GM12873 (cell line): ENCODE results near the gene ZFAND2B.

Experiments
- TF ChIP-seq, protein P1 (sequence below): IDR thresholded peaks from 2 replicates; pipeline ENCODE4 v1.5.1; 2012; ENCODE audit warnings: low read depth, mild to moderate bottlenecking, moderate library complexity, low read length, control low read depth; ENCODE audit not compliant: insufficient read depth; ENCODE audit errors: missing control alignments

The ZFAND2B gene

DNA sequence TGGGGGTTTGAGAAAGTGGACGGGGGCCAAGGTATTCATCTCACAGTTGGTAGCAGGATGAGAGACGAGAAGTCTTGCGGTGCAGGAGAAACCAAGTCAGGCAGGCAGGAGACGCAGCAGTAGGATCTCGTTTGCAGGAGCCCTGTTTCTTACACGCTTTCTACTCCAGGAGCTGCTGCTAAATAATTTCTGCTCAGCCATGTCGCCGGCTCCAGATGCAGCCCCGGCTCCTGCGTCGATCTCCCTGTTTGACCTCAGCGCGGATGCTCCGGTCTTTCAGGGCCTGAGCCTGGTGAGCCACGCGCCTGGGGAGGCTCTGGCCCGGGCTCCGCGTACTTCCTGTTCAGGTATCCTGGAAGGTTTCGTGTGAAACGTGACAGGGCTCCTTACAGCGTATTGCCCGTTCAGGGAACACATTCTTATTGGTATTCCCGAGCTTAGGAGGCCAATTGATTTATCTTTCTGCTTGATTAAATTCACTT, 23.5 kb downstream of the ZFAND2B start:
- TF ChIP-seq, protein P1, sequence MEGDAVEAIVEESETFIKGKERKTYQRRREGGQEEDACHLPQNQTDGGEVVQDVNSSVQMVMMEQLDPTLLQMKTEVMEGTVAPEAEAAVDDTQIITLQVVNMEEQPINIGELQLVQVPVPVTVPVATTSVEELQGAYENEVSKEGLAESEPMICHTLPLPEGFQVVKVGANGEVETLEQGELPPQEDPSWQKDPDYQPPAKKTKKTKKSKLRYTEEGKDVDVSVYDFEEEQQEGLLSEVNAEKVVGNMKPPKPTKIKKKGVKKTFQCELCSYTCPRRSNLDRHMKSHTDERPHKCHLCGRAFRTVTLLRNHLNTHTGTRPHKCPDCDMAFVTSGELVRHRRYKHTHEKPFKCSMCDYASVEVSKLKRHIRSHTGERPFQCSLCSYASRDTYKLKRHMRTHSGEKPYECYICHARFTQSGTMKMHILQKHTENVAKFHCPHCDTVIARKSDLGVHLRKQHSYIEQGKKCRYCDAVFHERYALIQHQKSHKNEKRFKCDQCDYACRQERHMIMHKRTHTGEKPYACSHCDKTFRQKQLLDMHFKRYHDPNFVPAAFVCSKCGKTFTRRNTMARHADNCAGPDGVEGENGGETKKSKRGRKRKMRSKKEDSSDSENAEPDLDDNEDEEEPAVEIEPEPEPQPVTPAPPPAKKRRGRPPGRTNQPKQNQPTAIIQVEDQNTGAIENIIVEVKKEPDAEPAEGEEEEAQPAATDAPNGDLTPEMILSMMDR: no peak

DNA sequence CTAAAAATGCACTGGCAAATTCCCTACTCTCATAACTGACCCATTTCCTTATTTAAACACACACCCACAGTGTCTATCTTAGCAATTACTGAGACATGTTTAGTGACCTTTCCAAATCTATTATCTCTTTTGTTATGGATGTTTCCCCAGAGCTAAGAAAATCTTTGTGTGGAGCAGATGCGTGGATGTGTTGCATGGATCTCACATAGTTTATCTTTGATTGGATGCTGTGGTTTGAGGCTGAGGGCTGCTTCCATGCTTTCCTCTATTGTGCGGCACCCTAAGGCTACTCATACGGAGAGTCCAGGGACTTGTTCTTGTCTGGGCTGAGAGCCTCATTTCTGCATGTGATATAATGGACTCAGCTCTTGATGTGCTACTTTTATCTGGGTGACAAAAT, 27.7 kb downstream of the ZFAND2B start:
- TF ChIP-seq, protein P1: no peak

- TF ChIP-seq, protein P1: no peak
Measured at GRCh38 chr2:219243291-219243761, 36.7 kb downstream of the ZFAND2B start.

DNA sequence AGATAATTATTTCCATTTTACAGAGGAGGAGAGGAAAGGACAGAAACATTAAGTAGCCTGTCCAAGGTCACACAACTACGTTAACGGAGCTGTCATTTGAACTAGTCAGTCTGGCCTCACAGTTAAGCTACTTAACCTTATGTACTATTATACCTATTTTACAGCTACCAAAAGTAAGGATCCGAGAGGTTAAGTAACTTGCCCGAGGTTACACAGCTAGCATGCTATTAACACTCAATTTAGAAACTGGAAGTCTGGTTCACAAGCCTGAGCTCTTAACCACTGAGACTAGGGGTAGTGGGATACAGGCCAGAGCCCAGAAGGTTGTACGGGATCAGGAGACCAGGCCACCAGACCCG, 38.2 kb downstream of the ZFAND2B start:
- TF ChIP-seq, protein P1: no peak

DNA sequence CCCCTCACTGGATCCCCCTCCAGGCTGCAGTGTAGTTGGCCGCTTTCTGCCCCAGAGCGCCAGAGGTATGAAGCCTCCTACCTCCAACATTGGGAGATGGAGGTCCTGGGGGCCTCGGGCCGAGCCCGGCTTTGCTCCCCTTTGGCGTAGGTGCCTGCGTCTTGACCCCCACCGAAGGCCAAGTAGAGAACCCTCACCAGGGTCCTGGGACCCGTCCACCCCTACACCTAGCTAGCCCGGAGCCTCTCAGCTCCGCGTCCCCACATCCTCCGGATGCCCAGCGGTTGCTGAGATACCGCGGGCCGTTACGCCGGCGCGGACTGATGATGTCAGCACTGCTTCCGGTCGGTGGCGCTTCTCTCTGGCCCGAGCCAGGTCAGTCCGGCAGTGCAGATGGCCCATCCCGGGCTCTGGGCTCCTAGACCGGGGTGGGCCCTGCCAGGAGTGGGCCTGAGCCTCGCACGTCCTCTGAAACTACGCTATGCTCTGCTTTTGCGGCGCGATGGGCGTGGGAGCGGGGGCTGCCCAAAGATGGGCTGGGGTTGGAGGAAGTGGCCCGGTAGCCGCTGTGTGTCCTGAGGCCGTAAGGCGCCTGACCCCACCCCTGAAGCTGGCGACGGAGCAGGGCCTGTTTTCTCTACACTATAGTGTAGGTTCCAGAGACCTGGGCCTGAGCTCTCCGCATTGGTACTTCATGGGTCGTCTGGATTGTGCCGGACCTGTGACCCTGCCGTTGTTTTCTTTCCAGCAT, 38.7 kb downstream of the ZFAND2B start, which contains the start of the genes GLB1L and STK16:
Gene GLB1L (minus strand): TSS at position 297 of the 751 bp plus-strand sequence. CDS start 1,871 bp downstream, outside the sequence.
Gene STK16 (plus strand): TSS at position 332 of the 751 bp plus-strand sequence. CDS start 521 bp downstream, outside the sequence.
- TF ChIP-seq, protein P1: no peak

GRCh38 chr2:219245899-219246230, 39.3 kb downstream of the ZFAND2B start:
- TF ChIP-seq, protein P1: no peak

- TF ChIP-seq, protein P1: no peak
Measured at GRCh38 chr2:219246559-219246958, 40.0 kb downstream of the ZFAND2B start.
